ENCODE measurements around the gene LSM14A.

GRCh38 chr19:34255546-34255945, 83.2 kb downstream of the LSM14A start:
- TF ChIP-seq CTCF (conservative IDR thresholded peaks at IDR 0.05; ENCODE audit: low read length), result no peak
- no peak for TF ChIP-seq EZH2phosphoT487 (IDR thresholded peaks at IDR 0.05; ENCODE audit: borderline replicate concordance, low read depth, low read length)

Measured in OCI-LY7 (cell line).